ENCODE results near the gene DPH2. TPM values are rescaled to one million over a fixed set of nuclear protein-coding genes. Genes with fewer than 3 reads are reported as not detected.

DPH2 gene
- polyA plus RNA-seq, 1 of the 3 experiments (the other 2 are of a cell fraction) = 76.9 TPM

GRCh38 chr1:44021581-44022321 is 51.9 kb downstream of the DPH2 start:
- whole genome bisulfite sequencing (ENCODE audit: low lambda C conversion rate) = 86% methylated on average over 6 of the region's 10 CpGs
- CTCF ChIA-PET = interaction anchor here (0.8 to 25.6 kb wide), 6 partner anchors 10 to 26 kb away, joined by 3 to 598 read pairs (median 6); partner anchors contain the start of gene CCDC24
- no peaks in the 10 kb centered on the region for H3K36me3 ChIP-seq (replicated peaks in 1 of 2; ENCODE audit: control insufficient read depth in 1 of 2, insufficient read depth in 2 of 2, low read length in 1 of 2)
- H2AFZ ChIP-seq (ENCODE audit: low read depth) = no peak overlapping the region
- TF ChIP-seq MAX (IDR thresholded peaks at IDR 0.05; ENCODE audit: low read depth) (no peak), TEAD4 (IDR thresholded peaks at IDR 0.05; ENCODE audit: borderline replicate concordance, insufficient read depth) (no peak), CHD2 (IDR thresholded peaks at IDR 0.05; ENCODE audit: low read length, partially characterized antibody) (no peak)
- TF ChIP-seq, protein P1, sequence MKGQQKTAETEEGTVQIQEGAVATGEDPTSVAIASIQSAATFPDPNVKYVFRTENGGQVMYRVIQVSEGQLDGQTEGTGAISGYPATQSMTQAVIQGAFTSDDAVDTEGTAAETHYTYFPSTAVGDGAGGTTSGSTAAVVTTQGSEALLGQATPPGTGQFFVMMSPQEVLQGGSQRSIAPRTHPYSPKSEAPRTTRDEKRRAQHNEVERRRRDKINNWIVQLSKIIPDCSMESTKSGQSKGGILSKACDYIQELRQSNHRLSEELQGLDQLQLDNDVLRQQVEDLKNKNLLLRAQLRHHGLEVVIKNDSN (IDR thresholded peaks at IDR 0.05; ENCODE audit: borderline replicate concordance, low read depth) = no peak
- H3K27me3 ChIP-seq (ENCODE audit: insufficient read depth) = no peaks in the 10 kb centered on the region
- H3K4me1 ChIP-seq (ENCODE audit: control insufficient read depth in 1 of 2, insufficient read depth in 2 of 2, low read depth in 1 of 2, low read length in 1 of 2) = peaks cover 0 to 14% of the 10 kb centered on the region in 2 experiments; a peak in 1 of 4 replicates
- no peak overlapping the region for H3K27ac ChIP-seq (ENCODE audit: low read depth in 2 of 2, low read length in 1 of 2)
- POLR2A ChIA-PET = interaction anchor here (0.6 kb wide), 1 partner anchor 491 kb away, joined by 3 read pairs; the partner anchor contains the start of gene PTPRF
- H3K9ac ChIP-seq = no peak overlapping the region
- H3K4me3 ChIP-seq (ENCODE audit: low read depth in 2 of 2, low read length in 1 of 2) = no peak overlapping the region
- H3K79me2 ChIP-seq (ENCODE audit: insufficient read depth) = no peaks in the 10 kb centered on the region
- no peak for DNase-seq
- no peaks in the 10 kb centered on the region for H3K9me2 ChIP-seq
- no peaks in the 10 kb centered on the region for H4K20me1 ChIP-seq (ENCODE audit: insufficient read depth)
- no peak overlapping the region for H3K4me2 ChIP-seq
- H3F3A ChIP-seq (replicated peaks; ENCODE audit: insufficient read depth) = no peaks in the 10 kb centered on the region
- no peaks in the 10 kb centered on the region for H3K9me3 ChIP-seq

Other genes starting within 250 kb of the DPH2 start
- gene ARTN, start 36.2 kb upstream of the DPH2 start, polyA plus RNA-seq (2012; rRNA removed) = 0.26 and 0.69 TPM in 2 replicates
- 15.5 and 16.7 TPM in 2 replicates for gene IPO13, start 23.1 kb upstream of the DPH2 start, polyA plus RNA-seq (2012; rRNA removed)
- 180 and 191 TPM in 2 replicates for gene ATP6V0B, start 5.0 kb downstream of the DPH2 start, polyA plus RNA-seq (2012; rRNA removed)
- gene B4GALT2, start 9.2 kb downstream of the DPH2 start, polyA plus RNA-seq (2012; rRNA removed) = 43.0 and 48.0 TPM in 2 replicates
- gene CCDC24, start 21.6 kb downstream of the DPH2 start, polyA plus RNA-seq (2012; rRNA removed) = 7.5 and 11.8 TPM in 2 replicates
- gene SLC6A9, start 61.5 kb downstream of the DPH2 start, polyA plus RNA-seq (2012; rRNA removed) = 3.6 and 3.9 TPM in 2 replicates
- 0.21 and 0.26 TPM in 2 replicates for gene KLF17, start 148.8 kb downstream of the DPH2 start, polyA plus RNA-seq (2012; rRNA removed)
- gene KLF18, start 171.6 kb downstream of the DPH2 start, polyA plus RNA-seq (2012; rRNA removed) = not detected in 2 replicates
- 54.3 and 59.6 TPM in 2 replicates for gene DMAP1, start 243.5 kb downstream of the DPH2 start, polyA plus RNA-seq (2012; rRNA removed)

Data from SK-N-SH (cell line).